ENCODE measurements around the gene EXOC6B. TPM values are rescaled to one million over a fixed set of nuclear protein-coding genes. Genes with fewer than 3 reads are reported as not detected.

Gene EXOC6B
- total and polyA plus RNA-seq, 9 of the 15 experiments (the other 6 are each of a cell fraction or from before 2014, with no cell fraction given), result 0.28 to 4.2 (median 2.0) TPM

DNA sequence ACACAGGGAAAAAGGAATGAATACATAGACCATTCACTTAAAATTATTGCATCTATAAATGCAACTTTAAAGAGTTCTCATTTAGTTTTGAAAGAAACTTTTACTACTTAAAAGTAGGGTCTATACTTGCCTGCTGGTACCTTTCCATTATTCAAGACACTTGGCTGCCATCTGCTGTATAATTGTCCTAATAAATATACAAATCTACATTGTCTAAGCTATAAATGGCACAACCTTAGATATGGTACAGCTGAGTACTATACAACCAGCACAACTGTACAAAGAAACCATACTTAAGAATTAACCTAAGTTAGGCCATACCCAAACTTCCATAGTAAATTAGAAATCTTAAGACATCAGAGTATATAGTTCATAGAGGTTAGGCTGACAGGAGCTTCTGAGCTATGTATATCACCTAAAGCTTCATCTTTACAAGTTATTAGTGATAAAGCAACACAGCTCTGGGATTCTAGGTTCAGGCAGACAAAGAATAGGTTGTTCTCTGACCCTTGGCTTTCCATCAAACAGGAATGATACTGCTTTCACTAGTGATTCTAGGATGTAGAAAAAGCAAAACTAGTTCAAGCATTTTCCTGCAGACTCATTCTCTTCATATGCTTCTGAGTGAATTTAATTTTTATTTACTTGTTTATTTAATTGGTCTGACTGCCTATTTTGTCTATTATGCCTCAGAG is 22.1 kb downstream of the EXOC6B start:
- H3K27me3 ChIP-seq (ENCODE audit: control insufficient read depth in 2 of 2, insufficient read depth in 2 of 2, low read length in 2 of 2), result 0 out of 5 replicates have a peak, but pooled peaks cover 0 to 2% of the 10 kb centered on the region in 2 experiments
- no peak overlapping the region for H3K4me2 ChIP-seq (ENCODE audit: insufficient read depth, low read length)
- FAIRE-seq, result no peak
- H3K36me3 ChIP-seq (ENCODE audit: control insufficient read depth, insufficient read depth, low read length), result no peaks in the 10 kb centered on the region
- no peak overlapping the region for H3K27ac ChIP-seq (ENCODE audit: extremely low read depth, low read depth, low read length)
- no peak for DNase-seq (ENCODE audit: extremely low read depth in 1 of 4, low spot score in 3 of 4)
- TF ChIP-seq ZFP1 (CRISPR knock-in tag; IDR thresholded peaks at IDR 0.05) (no peak), PYGO2 (tag; IDR thresholded peaks at IDR 0.05) (no peak)
- TF ChIP-seq, protein P1, sequence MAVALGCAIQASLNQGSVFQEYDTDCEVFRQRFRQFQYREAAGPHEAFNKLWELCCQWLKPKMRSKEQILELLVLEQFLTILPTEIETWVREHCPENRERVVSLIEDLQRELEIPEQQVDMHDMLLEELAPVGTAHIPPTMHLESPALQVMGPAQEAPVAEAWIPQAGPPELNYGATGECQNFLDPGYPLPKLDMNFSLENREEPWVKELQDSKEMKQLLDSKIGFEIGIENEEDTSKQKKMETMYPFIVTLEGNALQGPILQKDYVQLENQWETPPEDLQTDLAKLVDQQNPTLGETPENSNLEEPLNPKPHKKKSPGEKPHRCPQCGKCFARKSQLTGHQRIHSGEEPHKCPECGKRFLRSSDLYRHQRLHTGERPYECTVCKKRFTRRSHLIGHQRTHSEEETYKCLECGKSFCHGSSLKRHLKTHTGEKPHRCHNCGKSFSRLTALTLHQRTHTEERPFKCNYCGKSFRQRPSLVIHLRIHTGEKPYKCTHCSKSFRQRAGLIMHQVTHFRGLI (CRISPR knock-in tag; IDR thresholded peaks at IDR 0.05), result no peak
- ChIA-PET POLR2A (no interaction called here), CTCF (ENCODE audit: low intra/inter-chr PET ratio) (no interaction called here)
- no peaks in the 10 kb centered on the region for H3K4me1 ChIP-seq (replicated peaks in 1 of 2; ENCODE audit: control insufficient read depth in 2 of 2, insufficient read depth in 2 of 2, low read length in 2 of 2)
- H2AFZ ChIP-seq (ENCODE audit: low read depth, low read length), result no peak overlapping the region
- no peaks in the 10 kb centered on the region for H3K9me1 ChIP-seq (ENCODE audit: control insufficient read depth, insufficient read depth, low read length)
- H3K79me2 ChIP-seq (ENCODE audit: control insufficient read depth, insufficient read depth, low read length), result no peaks in the 10 kb centered on the region
- BruUV-seq (replicated peaks), result no TSS peak
- no peak for ATAC-seq
- in situ Hi-C loops (cut with MboI), result no loop called here
- H3K9me3 ChIP-seq (replicated peaks; ENCODE audit: control insufficient read depth, insufficient read depth, low read depth, low read length), result no peaks in the 10 kb centered on the region
- no peak overlapping the region for H3K9ac ChIP-seq (ENCODE audit: insufficient read depth in 1 of 2, low read depth in 2 of 2, low read length in 2 of 2)
- intact Hi-C loops (cut with micrococcal nuclease), result no loop called here
- H4K20me1 ChIP-seq (replicated peaks; ENCODE audit: control insufficient read depth, insufficient read depth, low read length), result no peaks in the 10 kb centered on the region
- no peak overlapping the region for H3K4me3 ChIP-seq

DNA sequence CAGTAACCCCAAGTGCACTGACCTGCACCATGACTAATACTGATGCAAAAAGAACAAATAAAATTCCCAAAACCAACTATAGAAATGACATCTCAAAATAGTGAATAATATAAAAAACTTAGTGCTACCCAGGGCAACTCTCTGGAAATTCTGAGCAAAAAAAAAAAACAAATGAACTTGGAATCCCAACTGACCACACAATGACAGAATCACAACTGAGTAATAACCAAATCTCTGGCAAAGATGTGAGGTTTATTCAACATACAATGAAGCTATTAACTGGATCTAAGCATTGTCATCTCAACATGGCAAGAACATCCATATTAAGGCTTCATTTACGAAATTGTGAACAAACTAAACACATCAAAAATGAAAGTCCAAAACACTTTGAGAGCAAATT is 22.7 kb downstream of the EXOC6B start:
- BruUV-seq (replicated peaks), result no TSS peak
- ATAC-seq (no peak), FAIRE-seq (no peak), DNase-seq (ENCODE audit: extremely low read depth in 1 of 4, low spot score in 3 of 4) (no peak)
- Histone ChIP-seq H3K9me1 (ENCODE audit: control insufficient read depth, insufficient read depth, low read length) (no peaks in the 10 kb centered on the region), H4K20me1 (replicated peaks; ENCODE audit: control insufficient read depth, insufficient read depth, low read length) (no peaks in the 10 kb centered on the region), H3K27ac (ENCODE audit: extremely low read depth, low read depth, low read length) (no peak overlapping the region), H3K79me2 (ENCODE audit: control insufficient read depth, insufficient read depth, low read length) (no peaks in the 10 kb centered on the region), H3K9ac (ENCODE audit: insufficient read depth in 1 of 2, low read depth in 2 of 2, low read length in 2 of 2) (no peak overlapping the region), H3K27me3 (ENCODE audit: control insufficient read depth in 2 of 2, insufficient read depth in 2 of 2, low read length in 2 of 2) (0 out of 5 replicates have a peak, but pooled peaks cover 0 to 2% of the 10 kb centered on the region in 2 experiments), H3K4me1 (replicated peaks in 1 of 2; ENCODE audit: control insufficient read depth in 2 of 2, insufficient read depth in 2 of 2, low read length in 2 of 2) (no peaks in the 10 kb centered on the region), H3K4me2 (ENCODE audit: insufficient read depth, low read length) (no peak overlapping the region), H3K4me3 (no peak overlapping the region), H3K36me3 (ENCODE audit: control insufficient read depth, insufficient read depth, low read length) (no peaks in the 10 kb centered on the region), H2AFZ (ENCODE audit: low read depth, low read length) (no peak overlapping the region), H3K9me3 (replicated peaks; ENCODE audit: control insufficient read depth, insufficient read depth, low read depth, low read length) (no peaks in the 10 kb centered on the region)
- intact Hi-C loops (cut with micrococcal nuclease) (no loop called here), in situ Hi-C loops (cut with MboI) (no loop called here)
- WGBS (ENCODE audit: insufficient coverage, low coverage, missing lambda C conversion rate), result 0% methylated on average over 1 of the region's 1 CpG
- CTCF ChIA-PET (ENCODE audit: low intra/inter-chr PET ratio), result no interaction called here
- TF ChIP-seq, protein P2, sequence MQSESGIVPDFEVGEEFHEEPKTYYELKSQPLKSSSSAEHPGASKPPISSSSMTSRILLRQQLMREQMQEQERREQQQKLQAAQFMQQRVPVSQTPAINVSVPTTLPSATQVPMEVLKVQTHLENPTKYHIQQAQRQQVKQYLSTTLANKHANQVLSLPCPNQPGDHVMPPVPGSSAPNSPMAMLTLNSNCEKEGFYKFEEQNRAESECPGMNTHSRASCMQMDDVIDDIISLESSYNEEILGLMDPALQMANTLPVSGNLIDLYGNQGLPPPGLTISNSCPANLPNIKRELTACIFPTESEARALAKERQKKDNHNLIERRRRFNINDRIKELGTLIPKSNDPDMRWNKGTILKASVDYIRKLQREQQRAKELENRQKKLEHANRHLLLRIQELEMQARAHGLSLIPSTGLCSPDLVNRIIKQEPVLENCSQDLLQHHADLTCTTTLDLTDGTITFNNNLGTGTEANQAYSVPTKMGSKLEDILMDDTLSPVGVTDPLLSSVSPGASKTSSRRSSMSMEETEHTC (IDR thresholded peaks at IDR 0.05), result no peak
- TF ChIP-seq, protein P3, sequence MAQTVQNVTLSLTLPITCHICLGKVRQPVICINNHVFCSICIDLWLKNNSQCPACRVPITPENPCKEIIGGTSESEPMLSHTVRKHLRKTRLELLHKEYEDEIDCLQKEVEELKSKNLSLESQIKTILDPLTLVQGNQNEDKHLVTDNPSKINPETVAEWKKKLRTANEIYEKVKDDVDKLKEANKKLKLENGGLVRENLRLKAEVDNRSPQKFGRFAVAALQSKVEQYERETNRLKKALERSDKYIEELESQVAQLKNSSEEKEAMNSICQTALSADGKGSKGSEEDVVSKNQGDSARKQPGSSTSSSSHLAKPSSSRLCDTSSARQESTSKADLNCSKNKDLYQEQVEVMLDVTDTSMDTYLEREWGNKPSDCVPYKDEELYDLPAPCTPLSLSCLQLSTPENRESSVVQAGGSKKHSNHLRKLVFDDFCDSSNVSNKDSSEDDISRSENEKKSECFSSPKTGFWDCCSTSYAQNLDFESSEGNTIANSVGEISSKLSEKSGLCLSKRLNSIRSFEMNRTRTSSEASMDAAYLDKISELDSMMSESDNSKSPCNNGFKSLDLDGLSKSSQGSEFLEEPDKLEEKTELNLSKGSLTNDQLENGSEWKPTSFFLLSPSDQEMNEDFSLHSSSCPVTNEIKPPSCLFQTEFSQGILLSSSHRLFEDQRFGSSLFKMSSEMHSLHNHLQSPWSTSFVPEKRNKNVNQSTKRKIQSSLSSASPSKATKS (CRISPR knock-in tag; IDR thresholded peaks at IDR 0.05), result no peak
- TF ChIP-seq, protein P4, sequence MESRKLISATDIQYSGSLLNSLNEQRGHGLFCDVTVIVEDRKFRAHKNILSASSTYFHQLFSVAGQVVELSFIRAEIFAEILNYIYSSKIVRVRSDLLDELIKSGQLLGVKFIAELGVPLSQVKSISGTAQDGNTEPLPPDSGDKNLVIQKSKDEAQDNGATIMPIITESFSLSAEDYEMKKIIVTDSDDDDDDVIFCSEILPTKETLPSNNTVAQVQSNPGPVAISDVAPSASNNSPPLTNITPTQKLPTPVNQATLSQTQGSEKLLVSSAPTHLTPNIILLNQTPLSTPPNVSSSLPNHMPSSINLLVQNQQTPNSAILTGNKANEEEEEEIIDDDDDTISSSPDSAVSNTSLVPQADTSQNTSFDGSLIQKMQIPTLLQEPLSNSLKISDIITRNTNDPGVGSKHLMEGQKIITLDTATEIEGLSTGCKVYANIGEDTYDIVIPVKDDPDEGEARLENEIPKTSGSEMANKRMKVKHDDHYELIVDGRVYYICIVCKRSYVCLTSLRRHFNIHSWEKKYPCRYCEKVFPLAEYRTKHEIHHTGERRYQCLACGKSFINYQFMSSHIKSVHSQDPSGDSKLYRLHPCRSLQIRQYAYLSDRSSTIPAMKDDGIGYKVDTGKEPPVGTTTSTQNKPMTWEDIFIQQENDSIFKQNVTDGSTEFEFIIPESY (CRISPR knock-in tag; IDR thresholded peaks at IDR 0.05), result no peak
- TF ChIP-seq PHF20 (IDR thresholded peaks at IDR 0.05; ENCODE audit: partially characterized antibody), result no peak
- POLR2A ChIA-PET, result no interaction called here

Data from K562 (cell line).